Endothelial cell (in vitro differentiated cells): ENCODE measurements around the gene SMURF1. TPM values are rescaled to one million over a fixed set of nuclear protein-coding genes. Genes with fewer than 3 reads are reported as not detected.

Source experiments
- DNase-seq: peaks from one replicate; pipeline ENCODE4 v3.0.0; 2021; ENCODE audit warnings: low spot score
- H3K27ac Mint-ChIP-seq: one replicate; pipeline ENCODE4 v1.8.0; 2021; ENCODE audit warnings: mixed read lengths, inconsistent platforms; ENCODE audit not compliant: unreplicated experiment
- H3K27me3 Mint-ChIP-seq: one replicate; pipeline ENCODE4 v1.8.0; 2021; ENCODE audit warnings: mild to moderate bottlenecking, moderate library complexity, mixed read lengths, inconsistent platforms; ENCODE audit not compliant: unreplicated experiment
- H3K36me3 Mint-ChIP-seq: one replicate; pipeline ENCODE4 v1.8.0; 2021; ENCODE audit warnings: mild to moderate bottlenecking, low read depth, mixed read lengths, inconsistent platforms; ENCODE audit not compliant: unreplicated experiment
- H3K4me1 Mint-ChIP-seq: one replicate; pipeline ENCODE4 v1.8.0; 2021; ENCODE audit warnings: mild to moderate bottlenecking, mixed read lengths, inconsistent platforms; ENCODE audit not compliant: unreplicated experiment
- H3K4me3 Mint-ChIP-seq: one replicate; pipeline ENCODE4 v1.8.0; 2021; ENCODE audit warnings: mild to moderate bottlenecking, mixed read lengths, inconsistent platforms; ENCODE audit not compliant: unreplicated experiment
- H3K9me3 Mint-ChIP-seq: one replicate; pipeline ENCODE4 v1.8.0; 2021; ENCODE audit warnings: mixed read lengths, inconsistent platforms; ENCODE audit not compliant: unreplicated experiment
- CTCF ChIP-seq: fragments of 200-600 bp; sonication (generic); IDR thresholded peaks from one replicate; pipeline ENCODE4 v1.5.0; 2021; ENCODE audit warnings: antibody characterized with exemption; ENCODE audit not compliant: unreplicated experiment
- total RNA-seq: library from RNA; stranded (reverse); fragmentation: NEBNext Ultra II Directional; extraction: Animal tissue kit (Norgen Biotek cat#: 25700); gene quantifications from one replicate; pipeline ENCODE4 v1.2.1, GENCODE V29; 2021; ENCODE audit not compliant: unreplicated experiment

Gene SMURF1
- total RNA-seq, 1 donor from 2014 or later = 32.5 TPM

GRCh38 chr7:98985945-98986344 is 158.0 kb downstream of the SMURF1 start:
- no peak for DNase-seq
- Mint-ChIP-seq H3K9me3 (no peaks in the 10 kb centered on the region), H3K27me3 (no peaks in the 10 kb centered on the region), H3K36me3 (peaks cover 78% of the 10 kb centered on the region), H3K4me1 (no peaks in the 10 kb centered on the region), H3K4me3 (peak overlapping the region; percentile 16), H3K27ac (no peak overlapping the region)
- TF ChIP-seq CTCF = no peak

GRCh38 chr7:98985406-98985805 is 158.5 kb downstream of the SMURF1 start:
- peak overlapping the region; percentile 23 for H3K4me3 Mint-ChIP-seq
- no peaks in the 10 kb centered on the region for H3K4me1 Mint-ChIP-seq
- DNase-seq = no peak
- H3K9me3 Mint-ChIP-seq = no peaks in the 10 kb centered on the region
- peaks cover 76% of the 10 kb centered on the region for H3K36me3 Mint-ChIP-seq
- TF ChIP-seq CTCF = no peak
- H3K27me3 Mint-ChIP-seq = no peaks in the 10 kb centered on the region
- no peak overlapping the region for H3K27ac Mint-ChIP-seq

GRCh38 chr7:98984126-98984525 is 159.8 kb downstream of the SMURF1 start:
- Mint-ChIP-seq H3K27me3 (no peaks in the 10 kb centered on the region), H3K4me3 (no peak overlapping the region), H3K4me1 (no peaks in the 10 kb centered on the region), H3K36me3 (peaks cover 76% of the 10 kb centered on the region), H3K27ac (no peak overlapping the region), H3K9me3 (no peaks in the 10 kb centered on the region)
- no peak for TF ChIP-seq CTCF
- no peak for DNase-seq

- no peak for TF ChIP-seq CTCF
Measured at GRCh38 chr7:98982686-98983085, 161.2 kb downstream of the SMURF1 start.

GRCh38 chr7:98981701-98982100 is 162.2 kb downstream of the SMURF1 start:
- Mint-ChIP-seq H3K27me3 (no peaks in the 10 kb centered on the region), H3K36me3 (peaks cover 67% of the 10 kb centered on the region), H3K4me3 (no peak overlapping the region), H3K4me1 (no peaks in the 10 kb centered on the region), H3K27ac (no peak overlapping the region), H3K9me3 (no peaks in the 10 kb centered on the region)
- no peak for TF ChIP-seq CTCF
- DNase-seq = no peak

More at GRCh38 chr7:98982686-98983085, 161.2 kb downstream of the SMURF1 start:
- no peaks in the 10 kb centered on the region for H3K27me3 Mint-ChIP-seq
- H3K4me1 Mint-ChIP-seq = no peaks in the 10 kb centered on the region
- no peak overlapping the region for H3K4me3 Mint-ChIP-seq
- DNase-seq = no peak
- no peaks in the 10 kb centered on the region for H3K9me3 Mint-ChIP-seq
- H3K27ac Mint-ChIP-seq = no peak overlapping the region
- peaks cover 71% of the 10 kb centered on the region for H3K36me3 Mint-ChIP-seq
